ELR (cell line): ENCODE results near the gene LIPI.
"Not testable (repeated sequence)": the region's sequence is repeated elsewhere in the genome, so short reads cannot be mapped to it uniquely, and the experiment has no call there.

Source experiments
- DNase-seq: peaks from one replicate; pipeline ENCODE4 v3.0.0-alpha.2; 2015; ENCODE audit warnings: low read depth

Gene LIPI

DNA sequence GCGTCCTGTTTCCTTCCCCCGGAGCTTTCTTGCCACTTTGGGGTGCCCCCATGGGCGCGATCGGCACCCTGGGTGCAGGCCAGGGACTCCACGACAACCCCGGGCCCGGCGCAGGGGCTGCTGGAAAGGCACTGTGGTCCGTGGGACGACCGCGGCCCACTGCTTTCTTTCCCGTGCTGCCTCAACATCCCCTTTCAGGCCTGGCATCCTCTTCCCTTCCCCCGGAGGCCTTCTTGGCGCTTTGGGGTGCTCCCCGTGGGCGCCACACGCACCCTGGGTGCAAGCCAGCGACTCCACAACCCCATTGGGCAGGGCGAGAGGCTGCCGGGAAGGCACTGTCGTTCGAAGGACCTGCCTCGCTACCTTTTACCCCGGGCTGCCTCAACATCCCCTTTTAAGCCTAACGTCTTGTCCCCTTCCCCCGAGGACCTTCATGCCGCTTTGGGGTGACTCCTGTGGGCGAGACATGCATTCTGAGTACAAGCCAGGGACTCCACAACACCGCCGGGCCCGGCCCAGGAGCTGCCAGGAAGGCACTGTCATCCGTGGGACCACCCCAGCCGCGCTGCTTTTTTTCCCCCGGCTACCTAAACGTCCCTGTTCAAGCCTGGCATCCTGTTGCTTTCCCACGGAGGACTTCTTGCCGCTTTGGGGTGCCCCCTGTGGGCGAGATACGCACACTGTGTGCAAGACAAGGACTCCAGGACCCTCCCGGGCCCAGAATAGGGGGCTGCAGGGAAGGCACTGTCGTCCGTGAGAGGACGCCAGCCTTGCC is 137.8 kb downstream of the LIPI start:
- no peak for DNase-seq

DNA sequence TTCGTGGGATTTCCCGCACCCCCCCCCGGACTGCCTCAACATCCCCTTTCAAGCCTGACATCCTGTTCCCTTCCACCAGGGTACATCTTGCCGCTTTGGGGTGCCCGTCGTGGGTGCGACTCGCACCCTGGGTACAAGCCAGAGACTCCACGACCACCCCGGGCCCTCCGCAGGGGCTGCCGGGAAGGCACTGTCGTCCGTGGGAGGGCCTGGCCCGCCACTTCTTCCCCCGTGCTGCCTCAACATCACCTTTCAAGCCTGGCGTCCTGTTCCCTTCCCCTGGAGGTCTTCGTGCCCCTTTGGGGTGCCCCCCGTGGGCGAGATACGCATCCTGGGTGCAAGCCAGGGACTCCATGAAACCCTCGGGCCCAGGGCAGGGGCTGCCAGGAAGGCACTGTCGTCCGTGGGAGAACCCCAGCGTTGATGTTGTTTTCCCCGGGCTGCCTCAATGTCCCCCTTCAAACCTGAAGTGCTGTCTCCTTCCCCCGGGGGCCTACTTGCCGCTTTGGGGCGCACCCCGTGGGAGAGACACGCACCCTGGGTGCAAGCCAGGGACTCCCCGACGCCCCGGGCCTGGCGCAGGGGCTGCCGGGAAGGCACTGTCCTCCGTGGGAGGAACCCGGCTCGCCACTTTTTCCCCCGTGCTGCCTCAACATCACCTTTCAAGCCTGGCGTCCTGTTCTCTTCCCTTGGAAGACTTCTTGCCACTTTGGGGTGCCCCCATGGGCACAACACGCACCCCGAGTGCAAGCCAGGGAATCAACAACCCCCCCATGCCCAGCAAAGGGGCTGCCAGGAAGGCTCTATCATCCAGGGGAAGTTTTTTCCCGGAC is 138.6 kb downstream of the LIPI start:
- DNase-seq, result no peak

DNA sequence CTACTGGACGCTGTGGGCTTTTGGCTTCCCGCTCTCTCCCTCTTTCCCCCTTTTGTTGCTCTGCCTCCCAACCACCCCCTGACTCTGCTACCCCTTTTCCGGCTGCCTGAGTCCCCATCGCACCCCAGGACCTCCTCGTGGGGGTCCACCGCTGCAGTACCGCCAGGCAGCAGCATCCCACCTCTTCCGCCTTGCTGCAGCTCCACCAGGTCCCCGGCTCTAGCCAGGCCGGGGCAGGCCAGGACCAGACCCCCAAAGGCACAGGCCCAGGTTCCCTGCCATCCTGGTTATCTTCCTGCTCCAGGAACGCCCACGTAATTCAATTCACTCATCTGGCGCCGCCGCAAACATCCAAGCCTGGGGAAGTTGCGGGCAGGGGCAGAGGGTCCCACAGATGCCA is 139.8 kb downstream of the LIPI start:
- DNase-seq, result no peak

DNA sequence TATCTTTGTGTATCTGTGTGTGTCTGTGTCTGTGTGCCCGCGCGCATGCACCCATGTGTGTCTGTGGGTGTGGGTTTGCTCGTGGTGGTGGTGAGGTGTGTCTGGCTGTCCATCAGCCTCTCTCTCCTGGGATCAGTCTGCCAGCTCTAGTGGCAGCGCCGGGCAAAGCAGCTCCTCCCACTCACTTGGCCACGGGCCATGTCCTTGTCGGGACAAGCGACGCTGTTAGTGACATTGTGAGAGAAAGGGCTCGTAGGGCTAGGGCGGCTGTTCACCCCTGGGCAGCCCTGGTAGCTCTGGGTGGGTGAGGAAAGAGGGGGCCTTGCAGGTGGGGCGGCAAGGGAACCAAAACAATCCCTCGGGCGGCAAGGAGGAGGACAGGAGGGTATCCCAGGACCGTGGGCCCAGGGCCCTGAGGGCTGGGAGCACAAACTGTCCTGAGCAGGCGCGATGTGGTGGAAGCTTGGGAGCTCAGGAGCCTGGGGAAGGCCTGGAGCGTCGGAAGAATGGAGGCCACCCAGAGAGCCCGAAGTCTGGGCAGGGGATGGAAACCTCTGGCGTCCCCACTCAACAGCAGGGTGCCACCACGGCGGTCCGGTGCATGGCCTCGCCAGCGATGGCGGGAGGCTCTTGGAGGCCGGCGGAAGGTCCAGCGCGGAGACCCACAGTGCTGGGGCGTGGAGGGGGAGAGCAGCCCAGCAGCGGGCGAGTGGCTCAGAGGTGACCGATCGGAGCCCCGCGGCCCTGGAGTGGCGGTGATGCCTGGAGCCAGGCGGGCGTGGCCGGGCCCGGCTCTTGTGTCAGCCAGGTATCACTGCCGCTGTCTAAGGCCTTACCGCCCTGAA is 140.5 kb downstream of the LIPI start:
- DNase-seq, result no peak

DNA sequence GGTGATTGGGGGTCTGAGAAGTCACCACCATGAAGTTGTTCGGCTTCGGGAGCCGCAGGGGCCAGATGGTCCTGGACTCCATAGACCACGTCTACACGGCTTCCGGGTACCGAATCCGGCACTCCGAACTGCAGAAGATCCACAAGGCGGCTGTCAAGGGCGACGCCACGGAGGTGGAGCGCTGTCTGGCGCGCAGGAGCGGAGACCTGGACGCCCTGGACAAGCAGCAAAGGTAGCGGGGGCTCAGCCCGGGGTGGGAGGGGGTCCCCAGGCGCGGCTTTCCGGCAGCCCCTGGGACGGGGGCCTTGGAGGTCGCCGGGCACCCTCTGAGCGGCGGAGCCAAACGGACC is 146.5 kb downstream of the LIPI start:
- no peak for DNase-seq

DNA sequence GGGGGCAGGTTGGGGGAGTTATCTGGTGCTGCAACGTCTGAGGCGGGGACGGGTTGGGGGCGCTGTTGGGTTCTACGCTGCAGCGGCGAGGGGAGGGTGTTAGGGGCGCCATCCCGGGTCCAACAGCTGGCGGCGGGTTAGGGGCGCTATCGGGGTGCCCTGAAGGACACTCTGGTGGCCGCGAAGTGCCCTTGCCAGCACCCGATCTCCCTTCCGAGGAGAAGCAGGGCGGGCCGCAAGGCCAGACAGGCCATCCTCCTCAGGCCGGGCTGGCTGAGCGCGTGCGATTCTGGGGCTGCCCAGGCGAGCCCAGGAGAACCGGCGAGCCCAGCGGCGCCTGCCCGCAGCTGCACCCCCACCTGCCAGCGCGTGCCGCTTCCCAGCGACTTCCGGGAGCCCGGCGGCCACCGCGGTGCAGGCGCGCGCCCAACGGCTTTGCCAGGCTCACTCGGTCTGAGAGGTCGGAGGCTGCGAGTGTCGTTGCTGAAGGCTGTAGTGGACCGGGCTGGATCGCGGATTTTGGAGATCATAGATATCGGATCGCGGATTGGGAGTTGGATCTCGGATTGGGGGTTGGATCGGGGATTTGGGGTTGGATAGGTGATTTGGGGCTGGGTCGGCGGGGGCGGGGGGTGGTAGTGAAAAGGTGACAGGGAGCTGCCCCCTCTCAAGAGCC is 147.0 kb downstream of the LIPI start:
- not testable (repeated sequence) for DNase-seq

DNA sequence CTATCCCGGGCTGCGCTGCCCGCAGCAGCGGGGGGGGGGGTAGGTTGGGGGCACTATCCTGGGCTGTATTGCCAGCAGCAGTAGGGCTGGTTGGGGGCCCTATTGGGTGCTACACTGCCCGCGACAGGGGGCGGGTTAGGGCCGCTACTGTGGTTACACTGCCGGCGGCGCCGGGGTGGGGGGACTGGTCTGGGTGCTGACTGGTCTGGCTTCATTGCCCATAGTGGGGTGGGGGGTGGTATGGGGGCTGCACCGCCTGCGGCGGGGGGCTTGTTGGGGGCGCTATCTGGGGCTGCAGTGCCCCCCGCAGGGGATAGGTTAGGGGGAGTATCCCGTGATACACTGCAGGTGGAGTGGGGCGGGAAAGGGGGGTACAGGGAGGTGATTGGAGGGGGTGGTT is 148.1 kb downstream of the LIPI start:
- not testable (repeated sequence) for DNase-seq

DNA sequence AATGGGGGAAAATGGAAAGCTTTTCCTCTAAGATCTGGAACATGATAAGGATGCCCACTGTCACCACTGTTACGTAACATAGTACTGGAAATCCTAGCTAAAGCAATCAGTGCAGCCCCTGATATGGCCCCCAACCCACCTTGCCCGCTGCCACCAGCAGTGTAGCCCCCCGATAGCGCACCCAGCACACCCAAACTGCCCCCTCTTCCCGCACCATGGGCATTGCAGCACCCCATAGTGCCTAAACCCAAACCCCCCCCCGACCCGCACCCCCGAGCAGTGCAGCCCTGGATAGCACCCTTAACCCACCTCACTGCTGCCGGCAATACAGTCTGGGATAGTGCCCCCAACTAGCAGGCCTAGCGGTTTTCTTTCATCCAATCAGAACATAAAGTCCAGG is 148.9 kb downstream of the LIPI start:
- not testable (repeated sequence) for DNase-seq

DNA sequence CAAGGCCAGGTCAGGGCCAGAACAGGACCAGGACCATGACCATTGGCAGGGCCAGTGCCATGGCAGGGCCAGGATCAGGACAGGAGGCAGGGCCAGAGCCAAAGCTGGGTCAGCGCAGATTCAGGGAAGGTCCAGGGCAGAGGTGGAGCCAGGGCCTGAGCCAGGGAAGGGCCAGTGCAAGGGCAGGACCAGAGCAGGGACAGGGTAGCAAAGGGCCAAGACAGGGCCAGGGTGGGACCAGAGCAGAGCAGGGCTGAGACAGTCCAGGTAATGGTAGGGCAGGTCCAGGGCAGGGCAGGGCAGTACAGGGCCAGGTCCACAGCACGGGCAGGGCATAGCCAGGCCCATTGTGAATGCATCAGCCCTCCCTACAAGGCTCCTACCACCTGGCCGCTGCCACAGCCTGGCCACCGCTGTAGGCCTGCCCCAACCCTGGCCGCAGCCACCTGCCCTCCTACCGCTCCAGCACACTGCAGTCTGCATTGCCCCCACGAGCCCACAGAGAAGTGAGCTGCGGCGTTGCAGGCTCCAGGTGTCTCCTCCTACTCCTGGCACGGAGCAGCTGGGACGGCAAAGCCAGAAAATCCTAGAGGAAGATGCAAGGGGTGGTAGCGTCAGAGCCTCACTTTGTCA is 151.6 kb downstream of the LIPI start:
- not testable (repeated sequence) for DNase-seq
